Renal pelvis (tissue), 4 donors: ENCODE data around the gene PPFIA1. TPM values are rescaled to one million over a fixed set of nuclear protein-coding genes. Genes with fewer than 3 reads are reported as not detected.

Source experiments
- DNase-seq: peaks from one replicate; pipeline ENCODE4 v3.0.0-alpha.2; 2013
- polyA plus RNA-seq, 3 donors: library from polyadenylated mRNA; unstranded; fragments of 120-200 nt; gene quantifications; one replicate each; pipeline ENCODE4 v1.2.1, GENCODE V29; 2013; ENCODE audit not compliant: insufficient read length in 3 of 3

The PPFIA1 gene
- polyA plus RNA-seq, 3 donors = 46.3 to 60.2 (median 55.9) TPM

- no peak for DNase-seq
Measured at GRCh38 chr11:70353329-70353728, 82.8 kb downstream of the PPFIA1 start.

DNA sequence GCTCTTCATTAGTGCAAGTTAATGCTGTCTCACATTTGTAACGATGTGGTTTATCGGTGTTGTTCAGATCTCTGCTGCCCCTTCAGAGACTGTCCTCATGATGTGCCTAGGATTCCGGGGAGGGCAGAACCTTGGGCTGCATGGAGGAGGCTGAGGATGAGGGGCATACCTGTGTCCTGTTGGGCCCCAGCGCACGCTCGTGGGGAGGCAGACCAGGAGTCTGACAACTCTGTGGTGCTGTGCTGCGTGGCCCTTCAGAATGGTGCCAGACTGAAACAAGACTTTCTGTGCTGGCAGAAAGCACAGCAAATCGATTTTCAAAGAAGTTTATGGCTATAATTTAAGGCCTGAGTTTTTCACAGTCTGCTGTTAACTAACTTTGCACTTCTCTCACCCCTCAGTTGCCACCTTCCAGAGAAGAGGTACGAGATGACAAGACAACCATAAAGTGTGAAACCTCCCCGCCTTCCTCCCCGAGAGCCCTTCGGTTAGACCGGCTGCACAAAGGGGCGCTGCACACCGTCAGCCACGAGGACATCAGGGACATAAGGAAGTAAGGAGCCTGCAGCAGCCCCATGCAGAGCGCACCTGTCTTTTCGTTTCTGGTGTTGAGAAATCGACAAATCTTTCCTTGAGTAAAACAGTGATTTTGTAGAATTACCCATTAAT is 83.5 kb downstream of the PPFIA1 start:
- no peak for DNase-seq

GRCh38 chr11:70354629-70355028 is 84.1 kb downstream of the PPFIA1 start:
- no peak for DNase-seq

DNA sequence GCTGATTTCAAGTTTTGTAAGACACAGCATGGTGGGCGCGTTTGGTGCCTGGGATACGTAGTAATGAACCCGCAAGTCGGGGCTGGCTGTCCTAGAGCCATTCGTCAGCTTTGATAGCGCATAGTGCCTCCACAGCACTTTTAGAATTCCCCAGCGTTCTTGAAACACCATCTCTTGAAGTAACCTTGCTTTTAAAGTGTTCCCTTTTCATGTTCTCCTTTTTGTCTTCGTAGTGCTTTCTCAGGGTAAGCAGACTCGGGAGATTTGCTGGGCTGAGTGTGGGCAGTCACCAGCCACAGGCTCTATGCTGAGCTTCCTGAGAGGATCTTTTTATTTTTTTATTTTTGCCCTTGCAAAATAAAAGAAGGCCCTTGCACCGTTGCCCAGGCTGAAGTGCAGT is 88.3 kb downstream of the PPFIA1 start:
- DNase-seq = no peak

GRCh38 chr11:70359451-70360205 is 89.1 kb downstream of the PPFIA1 start:
- no peak for DNase-seq

DNA sequence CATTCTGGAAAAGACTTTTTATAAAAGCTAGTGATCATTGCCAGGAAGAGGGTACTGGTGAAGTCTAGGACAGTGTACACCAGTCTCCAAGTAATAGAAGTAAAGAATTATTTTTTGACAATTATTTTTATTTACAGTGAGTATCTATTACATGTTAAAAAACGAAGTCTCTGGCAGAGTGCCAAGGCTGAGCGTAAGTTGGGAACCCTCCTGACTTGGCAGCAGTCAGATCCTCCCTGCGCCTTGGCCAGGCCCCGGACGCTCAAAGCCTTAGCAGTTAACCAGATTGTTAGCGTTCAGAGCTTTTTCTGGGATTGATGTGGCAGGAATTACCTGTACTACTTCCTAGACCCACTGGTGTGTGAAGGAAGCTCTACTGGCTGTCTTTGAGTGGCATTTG is 89.7 kb downstream of the PPFIA1 start:
- no peak for DNase-seq

DNA sequence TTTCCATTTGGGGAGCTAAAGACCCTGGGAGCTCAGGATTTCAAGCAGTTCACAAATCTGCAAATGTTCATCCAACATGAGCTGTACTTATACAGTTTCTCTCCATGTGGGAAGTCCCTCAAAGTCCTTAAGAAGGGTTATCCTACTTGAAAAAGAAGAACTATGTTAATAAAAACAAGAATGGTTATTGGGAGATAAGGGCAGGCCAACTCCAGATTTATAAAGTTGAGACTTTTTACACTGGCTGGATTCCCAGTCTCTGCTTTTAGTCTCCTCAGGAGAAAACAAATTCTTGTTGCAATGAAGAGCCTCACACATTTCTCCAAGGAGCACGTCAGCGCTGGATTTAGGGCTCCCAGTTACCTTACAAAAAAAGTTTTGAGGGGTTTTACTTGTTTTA is 93.7 kb downstream of the PPFIA1 start:
- no peak for DNase-seq

DNA sequence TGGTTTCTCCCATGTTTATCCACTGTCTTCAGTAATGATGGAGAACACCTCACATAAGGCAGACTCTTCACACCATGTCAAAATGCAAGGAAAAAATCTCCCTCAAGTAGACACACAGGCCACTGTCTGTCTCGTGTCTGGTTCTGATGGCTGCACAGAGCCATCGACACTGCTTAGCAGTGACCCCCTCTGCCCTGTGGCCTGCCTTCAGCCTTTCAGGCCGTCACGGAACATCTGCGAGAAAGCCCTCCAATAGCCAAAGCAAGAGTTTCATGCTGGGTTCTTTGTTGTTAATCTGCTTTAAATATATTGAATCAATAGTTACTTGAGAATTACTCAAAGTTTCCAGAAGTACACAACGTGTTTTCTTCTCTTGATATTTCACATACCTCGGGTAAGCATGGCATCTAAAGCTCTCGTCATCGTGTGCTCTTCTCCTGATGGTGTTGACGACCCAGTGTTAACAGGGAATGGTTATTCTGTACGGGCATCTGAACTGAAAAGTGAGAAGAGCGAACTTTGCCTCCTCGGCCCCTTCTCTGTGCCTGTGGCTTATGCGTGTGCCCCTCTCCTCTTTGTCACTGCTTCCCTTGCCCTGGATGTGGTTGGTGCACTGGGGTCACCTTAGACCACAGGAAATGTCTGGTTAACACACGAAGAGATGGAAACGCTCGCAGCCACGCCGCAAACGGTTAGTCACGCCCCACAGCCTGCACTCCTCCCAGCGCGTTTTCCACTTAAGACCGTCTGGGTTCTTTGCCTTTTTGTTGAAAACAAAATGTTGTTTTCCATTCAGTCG is 94.5 kb downstream of the PPFIA1 start:
- no peak for DNase-seq

GRCh38 chr11:70365544-70365927 is 95.0 kb downstream of the PPFIA1 start:
- no peak for DNase-seq

GRCh38 chr11:70367071-70367470 is 96.6 kb downstream of the PPFIA1 start:
- DNase-seq = no peak

DNA sequence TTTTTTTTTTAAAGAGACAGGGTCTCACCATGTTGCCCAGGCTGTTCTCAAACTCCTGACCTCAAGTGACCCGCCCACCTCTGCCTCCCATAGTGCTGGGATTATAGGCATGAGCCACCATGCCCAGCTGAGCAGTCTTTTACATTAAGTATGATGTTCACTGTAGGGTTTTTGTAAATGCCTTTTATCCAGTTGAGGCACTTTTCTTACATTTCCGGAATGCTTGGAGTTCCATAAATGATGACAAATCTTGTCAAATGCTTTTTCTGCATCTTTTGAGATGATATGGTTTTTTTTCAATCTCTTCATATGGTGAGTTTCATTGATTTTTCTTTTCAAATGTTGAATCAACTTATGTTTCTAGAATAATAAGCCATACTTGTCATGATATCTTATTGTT is 98.5 kb downstream of the PPFIA1 start:
- DNase-seq = no peak

- DNase-seq = no peak
Measured at GRCh38 chr11:70371241-70371640, 100.8 kb downstream of the PPFIA1 start.

GRCh38 chr11:70372076-70372475 is 101.6 kb downstream of the PPFIA1 start:
- no peak for DNase-seq

- DNase-seq = no peak
Measured at GRCh38 chr11:70376621-70377020, 106.1 kb downstream of the PPFIA1 start.

DNA sequence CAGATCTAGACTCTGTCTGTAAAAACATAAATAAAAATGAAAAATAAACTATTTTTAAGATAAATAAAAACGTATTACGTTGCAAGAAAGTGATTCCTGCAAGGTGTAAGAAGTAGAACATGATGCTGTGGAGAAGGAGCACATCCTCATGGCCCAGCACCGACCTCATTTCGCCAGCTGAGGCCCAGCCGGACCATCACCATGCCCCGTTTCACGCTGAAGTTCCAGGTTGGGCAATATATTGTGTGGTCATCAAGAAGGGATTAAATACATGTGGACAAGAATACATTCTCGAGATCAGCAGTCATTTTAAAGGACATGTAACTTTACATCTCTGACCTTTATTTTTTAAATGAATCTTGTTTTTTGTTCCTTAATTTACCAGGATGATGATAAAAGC is 107.2 kb downstream of the PPFIA1 start:
- DNase-seq = no peak

DNA sequence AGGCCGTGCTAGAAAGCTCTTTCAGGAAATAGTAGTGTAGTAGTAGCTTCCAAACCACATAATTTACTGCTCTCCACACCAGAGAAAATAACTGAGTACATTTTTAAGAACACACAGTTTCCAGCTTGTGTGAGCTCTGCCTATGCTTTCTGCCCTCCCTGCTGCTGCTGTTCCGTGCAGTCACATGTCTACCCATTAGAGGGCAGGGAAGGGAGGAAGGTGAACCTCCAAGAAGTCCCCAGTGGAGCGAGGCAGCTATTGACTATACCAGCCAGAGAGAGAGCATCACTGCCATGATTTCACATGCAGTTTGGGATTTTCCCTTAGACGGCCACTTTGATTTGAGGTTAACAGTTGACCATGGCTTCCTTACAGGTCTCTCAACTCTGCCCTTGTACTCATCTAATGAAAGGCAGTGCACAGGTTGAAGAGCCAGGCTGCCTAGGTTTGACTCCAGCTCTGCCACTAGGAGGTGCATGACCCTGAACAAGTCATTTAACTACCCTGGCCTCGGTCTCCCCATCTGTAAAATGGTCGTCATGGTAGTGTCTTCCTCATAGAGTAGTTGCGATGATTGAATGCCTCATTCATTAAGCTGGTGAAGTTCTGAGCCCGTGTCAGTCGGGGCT is 108.1 kb downstream of the PPFIA1 start:
- DNase-seq = no peak

DNA sequence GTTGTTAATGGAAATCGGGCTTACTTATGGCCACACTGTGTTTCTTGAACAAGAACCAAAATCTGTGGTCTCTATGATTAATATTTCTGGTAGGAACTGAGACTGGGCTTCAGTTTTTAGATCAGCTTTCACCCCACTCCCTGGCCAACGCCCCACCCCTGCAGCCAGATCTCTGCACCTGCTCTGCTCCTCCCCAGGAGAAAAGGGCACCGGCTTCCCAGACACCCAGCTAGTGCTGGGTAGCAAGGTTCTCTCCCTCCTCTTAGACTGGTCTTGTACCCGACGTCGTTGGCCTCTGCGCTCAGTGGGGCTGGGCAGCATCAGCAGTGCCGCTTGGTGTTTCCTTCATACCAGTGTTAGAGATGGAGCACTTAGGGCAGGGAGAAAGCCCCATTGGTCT is 110.9 kb downstream of the PPFIA1 start:
- DNase-seq = no peak

GRCh38 chr11:70381872-70382861 is 111.7 kb downstream of the PPFIA1 start:
- DNase-seq = no peak

DNA sequence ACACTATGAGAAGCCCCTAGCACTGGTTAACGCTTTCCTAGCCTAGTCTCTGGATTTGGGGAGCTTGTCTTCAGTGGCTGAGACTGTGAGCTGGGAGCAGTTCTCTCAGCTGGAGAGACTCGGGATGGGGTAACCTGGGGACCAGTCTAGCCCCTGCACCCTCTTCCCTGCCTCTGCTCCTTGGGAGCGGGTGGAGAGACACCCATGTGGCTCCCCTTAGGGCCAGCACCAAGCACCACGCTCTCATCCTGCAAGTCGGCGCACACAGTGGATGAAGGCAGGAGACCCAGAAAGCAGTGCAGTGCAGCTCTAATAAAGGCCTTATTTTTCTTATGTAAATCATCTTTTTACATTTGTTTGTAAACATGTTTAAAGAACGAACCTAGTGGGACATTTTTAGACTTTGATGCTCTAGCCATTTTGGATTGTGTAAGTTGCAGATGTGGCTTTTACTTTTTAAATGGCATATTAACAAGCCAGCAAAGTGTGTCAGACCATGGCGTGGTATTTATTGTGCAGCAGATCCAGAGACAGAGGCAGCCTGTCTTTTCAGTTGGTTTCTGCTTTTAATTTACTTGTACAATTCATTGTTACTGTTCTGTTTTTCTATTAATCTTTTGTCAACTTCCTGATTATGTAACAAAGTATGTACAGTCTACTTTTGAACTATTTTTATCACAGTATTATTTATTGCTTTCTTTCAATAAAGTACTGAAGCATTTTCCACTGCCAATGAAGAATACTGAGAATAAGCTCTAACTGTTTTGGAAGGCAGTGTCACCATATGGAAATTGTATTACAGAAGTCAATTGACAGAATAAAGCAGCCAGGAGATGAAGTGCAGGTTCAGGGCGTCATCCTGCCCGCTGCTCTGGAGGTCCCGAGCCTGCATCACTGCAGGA is 113.4 kb downstream of the PPFIA1 start:
- no peak for DNase-seq

DNA sequence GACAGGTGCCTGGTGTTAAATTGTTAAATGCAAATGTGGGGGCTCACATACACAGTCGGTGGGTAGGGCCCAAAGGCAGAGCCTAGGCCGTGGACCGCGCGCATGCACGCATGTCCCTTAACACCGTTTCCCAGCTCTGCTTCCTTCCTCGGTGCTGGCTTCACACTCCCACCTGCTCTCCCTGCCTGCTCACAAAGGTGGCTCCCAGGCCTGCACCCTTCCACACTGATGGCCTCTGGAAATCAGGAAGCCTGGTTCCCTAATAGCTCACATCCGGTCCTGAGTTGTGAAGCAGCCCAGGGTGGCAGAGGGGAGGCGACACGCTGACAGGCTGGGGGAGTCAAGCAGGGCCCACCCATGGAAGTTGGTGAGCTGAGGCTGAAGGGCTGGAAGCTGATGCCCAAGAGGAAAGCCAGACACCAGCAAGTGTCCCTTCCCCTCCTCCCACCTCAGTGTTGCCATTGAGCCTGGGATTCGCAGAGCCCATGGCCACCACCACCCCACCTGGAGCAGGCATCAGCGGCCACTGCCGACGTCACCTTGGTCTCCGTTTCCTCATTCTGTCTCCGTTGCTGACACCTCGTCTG is 114.2 kb downstream of the PPFIA1 start:
- DNase-seq = no peak
